HG02943 (cell line): Measurements from ENCODE around the gene FOXI1.

Source experiments
- ATAC-seq: cut with Tn5 transposase; IDR thresholded peaks from one replicate; pipeline ENCODE4 v1.9.1; 2021; ENCODE audit warnings: mild to moderate bottlenecking, low read depth, moderate library complexity; ENCODE audit not compliant: unreplicated experiment

Gene FOXI1

DNA sequence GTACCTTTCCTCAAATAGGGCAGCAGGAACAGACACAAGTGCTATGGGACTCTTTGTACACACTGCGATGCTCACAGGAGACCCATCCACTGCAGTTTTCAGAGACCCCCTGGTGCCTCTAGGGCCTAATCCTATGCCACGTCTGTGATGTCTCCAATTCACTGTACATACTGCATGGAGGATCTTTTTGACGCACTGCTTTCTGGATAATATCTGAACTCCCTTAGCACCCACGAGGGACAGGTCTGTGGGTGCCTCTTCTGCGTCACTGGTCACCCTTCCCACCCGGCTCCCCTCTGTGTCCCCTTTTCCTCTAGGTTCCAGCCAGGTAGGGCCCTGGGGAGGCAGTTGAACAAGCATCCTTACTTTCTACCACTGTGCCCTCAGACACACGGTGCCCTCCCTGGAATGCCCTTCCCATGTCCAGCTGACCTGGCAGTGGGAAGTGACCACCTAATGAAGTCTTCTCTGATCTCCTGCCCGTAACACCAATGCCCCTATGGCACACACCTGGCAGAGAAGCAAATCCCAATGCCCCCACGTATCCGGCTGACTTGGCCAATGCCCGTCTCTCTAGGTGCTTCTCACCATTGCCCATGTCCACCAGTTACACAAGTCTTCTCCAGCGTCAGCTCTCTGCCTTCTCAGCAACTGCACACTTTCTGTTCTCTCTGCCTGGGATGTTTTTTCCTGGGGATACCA, 41.5 kb downstream of the FOXI1 start:
- ATAC-seq: no peak

DNA sequence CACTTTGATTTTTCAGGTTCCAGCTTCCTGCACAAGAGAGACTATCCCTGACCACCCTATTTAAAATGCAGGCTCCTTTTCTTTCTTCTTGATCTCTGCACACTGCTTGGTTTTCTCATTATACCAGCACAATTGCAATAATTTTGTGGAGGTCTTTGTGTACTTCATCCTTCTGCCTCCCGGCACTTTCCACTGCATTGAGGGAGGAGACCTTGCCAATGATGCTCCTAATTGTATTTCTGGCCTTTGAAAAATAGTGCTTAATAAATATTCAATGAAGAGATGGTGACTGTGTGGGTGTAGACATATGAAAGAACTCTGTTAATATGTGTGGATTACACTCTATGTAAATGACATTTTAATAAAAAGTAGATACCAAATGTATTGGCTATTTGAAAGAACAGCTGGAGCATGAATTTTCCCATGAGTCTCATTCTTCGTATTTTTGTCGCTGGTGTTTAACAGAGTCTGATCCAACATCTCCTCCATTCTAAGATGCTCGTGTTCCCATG, 42.1 kb downstream of the FOXI1 start:
- no peak for ATAC-seq

GRCh38 chr5:170148430-170149205, 42.9 kb downstream of the FOXI1 start:
- no peak for ATAC-seq

DNA sequence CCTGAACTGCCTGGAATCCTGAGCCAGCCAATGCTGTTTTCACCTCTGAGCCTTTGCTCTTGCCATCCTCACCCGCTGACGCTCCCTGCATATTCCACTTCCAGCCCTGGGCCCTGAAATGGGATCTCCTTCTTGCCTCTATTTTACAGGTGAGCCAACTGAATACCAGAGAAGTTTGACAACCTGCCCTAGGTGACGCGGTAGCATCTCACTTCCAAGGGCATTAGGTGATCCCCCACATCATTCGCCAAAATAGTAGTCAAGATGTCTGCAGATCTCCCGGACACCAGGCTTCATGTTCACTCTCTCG, 43.5 kb downstream of the FOXI1 start:
- no peak for ATAC-seq

GRCh38 chr5:170150713-170151096, 45.0 kb downstream of the FOXI1 start:
- no peak for ATAC-seq

DNA sequence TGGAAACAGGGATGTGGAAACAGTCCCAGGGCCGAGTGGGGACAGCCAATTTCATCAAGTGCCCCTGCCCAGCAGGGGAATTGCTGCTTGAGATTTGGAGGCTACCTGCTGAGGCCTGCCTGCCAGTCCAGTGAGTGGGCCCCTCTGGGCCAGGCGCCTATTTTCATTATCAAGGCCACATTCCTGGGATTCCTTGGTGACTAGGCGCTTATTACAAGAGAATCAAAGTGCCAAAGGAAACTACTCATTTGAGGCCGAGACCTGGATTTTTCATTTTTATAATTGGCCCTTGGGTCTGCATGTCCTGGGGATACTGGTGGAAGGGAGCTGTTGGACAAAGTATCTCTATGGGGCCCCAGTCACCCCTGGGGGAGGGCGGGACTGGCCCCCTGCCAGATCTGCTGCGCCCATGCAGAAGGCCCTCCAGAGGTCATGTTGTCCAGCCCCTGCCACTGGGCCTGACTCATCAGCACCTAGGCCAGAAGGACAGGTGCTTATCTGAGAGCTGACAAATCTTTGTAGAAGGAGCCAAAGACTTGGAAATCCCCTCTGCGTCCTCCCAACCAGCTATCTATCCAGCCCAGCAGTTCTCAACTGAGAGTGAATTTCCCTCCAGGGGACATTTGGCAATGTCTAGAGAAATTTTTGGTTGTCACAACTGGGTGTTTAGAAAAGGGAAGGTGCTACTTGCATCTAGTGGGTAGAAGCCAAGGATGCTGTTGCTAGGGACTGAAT, 45.6 kb downstream of the FOXI1 start:
- ATAC-seq: no peak

DNA sequence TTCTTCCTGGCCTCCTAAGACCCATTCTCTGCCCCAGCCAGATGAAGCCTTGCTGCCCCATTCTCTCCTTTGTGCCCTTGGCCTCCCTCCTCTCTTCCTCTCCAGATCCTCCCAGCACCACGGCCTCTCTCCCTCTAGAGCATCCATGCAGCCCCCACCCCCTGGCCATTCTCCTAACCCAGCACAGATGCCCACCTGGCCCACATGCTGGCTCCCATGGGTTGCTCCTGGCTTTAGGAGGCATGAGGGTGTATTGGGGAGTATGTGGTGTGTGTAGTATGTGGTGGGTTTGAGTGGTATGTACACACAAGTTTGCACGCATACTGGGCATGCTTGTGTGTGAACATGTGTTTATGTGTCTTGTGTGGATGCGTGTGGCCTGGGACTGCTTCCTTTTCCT, 47.1 kb downstream of the FOXI1 start:
- ATAC-seq: no peak

- no peak for ATAC-seq
Measured at GRCh38 chr5:170154297-170154696, 48.6 kb downstream of the FOXI1 start.

DNA sequence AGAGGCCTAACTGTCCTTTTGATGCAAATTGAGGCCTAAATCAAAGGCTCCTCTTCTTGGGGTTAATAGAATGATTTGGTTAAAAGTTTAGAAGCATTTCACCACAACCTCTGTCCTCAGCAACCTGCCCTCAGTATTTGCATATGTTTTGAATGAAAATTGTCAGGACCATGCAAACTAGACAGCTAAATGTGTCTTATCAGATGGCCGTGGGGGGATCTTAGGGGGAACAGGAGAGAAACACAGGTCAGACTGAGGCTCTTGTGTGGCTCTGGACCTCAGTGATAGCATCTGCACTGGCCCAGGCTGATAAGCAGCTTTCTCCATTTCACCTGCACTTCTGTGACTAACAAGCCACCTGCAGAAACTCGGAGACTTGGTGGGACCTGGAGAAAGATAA, 49.0 kb downstream of the FOXI1 start:
- no peak for ATAC-seq

GRCh38 chr5:170155771-170156170, 50.1 kb downstream of the FOXI1 start:
- ATAC-seq: no peak

- ATAC-seq: no peak
Measured at GRCh38 chr5:170159101-170159698, 53.5 kb downstream of the FOXI1 start.
